GM10266 (cell line): ENCODE results near the gene TTLL10.
A peak's percentile ranks its signal among the peaks of the same experiment; 100 is the strongest.

Experiments used
- DNase-seq: peaks from one replicate; pipeline ENCODE4 v3.0.0; 2012; ENCODE audit errors: extremely low spot score
- CTCF ChIP-seq: IDR thresholded peaks from 2 replicates; pipeline ENCODE4 v1.5.1; 2012; ENCODE audit warnings: mild to moderate bottlenecking, low read depth; ENCODE audit not compliant: control insufficient read depth, insufficient read depth; ENCODE audit errors: missing control alignments

The TTLL10 gene

DNA sequence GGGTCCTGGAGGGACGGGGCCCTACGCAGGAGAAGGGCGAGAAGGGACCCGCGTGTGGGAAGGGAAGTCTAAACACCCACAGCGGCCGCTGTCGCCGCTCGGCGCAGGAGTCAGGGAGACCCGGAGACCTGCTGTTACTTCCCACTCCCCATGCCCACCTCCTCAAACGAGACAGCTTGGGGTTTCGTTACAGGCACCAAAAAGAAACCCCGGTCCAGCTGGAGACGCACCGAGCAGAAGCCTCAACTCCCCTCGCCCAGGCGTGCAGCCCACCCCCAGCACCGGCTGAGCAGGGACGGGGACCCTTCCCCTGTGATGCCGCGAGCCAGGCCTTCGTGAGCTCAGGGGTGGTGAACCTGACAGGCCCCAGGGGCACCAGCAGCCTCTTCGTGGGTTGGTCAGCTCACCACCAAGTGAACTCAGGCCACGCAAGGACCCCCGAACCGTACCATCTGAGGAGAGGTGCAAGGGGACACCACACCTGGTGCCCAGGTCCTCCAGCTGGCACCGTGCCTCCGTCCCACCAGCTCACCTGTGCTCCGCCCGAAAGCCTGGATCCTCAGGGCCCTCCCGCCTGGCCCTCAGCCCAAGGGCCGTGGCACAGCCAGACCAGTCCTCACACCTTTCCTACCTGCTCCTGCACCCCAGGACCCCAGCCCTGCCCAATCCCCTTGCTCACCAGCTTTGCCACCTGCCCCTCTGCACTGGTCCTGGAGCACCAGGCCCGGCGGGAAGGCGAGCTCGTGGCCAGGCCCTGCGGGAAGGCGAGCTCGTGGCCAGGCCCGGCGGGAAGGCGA is 53.1 kb downstream of the TTLL10 start:
- no peak for DNase-seq
- TF ChIP-seq CTCF: no peak

DNA sequence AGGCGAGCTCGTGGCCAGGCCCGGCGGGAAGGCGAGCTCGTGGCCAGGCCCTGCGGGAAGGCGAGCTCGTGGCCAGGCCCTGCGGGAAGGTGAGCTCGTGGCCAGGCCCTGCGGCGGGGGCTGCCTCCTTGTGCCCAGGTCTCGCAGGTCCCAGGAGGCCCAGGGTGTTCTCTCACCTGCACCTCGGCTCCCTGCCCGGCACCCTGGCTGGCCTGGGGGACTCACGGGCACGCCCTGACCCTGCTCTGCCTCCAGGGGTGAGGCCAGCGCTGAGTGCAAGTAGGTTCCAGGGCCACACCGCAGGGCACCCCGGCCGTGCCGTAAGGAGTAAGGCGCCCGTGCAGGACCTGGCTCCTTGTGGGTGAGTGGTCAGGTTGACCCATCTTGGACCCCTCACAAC is 53.7 kb downstream of the TTLL10 start:
- TF ChIP-seq CTCF: no peak
- DNase-seq: no peak

DNA sequence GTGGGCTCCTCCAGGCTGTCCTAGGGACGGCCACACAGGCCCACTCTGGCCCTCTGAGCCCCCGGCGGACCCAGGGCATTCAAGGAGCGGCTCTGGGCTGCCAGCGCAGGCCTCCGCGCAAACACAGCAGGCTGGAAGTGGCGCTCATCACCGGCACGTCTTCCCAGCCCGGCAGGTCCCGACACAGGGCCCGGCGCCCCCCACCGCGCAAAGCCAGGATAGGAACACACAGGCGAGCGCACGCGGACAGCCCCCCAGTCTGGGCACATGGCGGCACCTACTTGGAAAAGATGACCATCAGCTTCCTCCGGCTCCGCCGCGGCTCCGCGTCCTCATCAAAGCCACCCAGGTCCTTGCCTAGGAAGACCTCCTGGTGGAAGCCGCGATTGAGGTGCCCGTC is 54.5 kb downstream of the TTLL10 start:
- DNase-seq: no peak
- TF ChIP-seq CTCF: no peak

DNA sequence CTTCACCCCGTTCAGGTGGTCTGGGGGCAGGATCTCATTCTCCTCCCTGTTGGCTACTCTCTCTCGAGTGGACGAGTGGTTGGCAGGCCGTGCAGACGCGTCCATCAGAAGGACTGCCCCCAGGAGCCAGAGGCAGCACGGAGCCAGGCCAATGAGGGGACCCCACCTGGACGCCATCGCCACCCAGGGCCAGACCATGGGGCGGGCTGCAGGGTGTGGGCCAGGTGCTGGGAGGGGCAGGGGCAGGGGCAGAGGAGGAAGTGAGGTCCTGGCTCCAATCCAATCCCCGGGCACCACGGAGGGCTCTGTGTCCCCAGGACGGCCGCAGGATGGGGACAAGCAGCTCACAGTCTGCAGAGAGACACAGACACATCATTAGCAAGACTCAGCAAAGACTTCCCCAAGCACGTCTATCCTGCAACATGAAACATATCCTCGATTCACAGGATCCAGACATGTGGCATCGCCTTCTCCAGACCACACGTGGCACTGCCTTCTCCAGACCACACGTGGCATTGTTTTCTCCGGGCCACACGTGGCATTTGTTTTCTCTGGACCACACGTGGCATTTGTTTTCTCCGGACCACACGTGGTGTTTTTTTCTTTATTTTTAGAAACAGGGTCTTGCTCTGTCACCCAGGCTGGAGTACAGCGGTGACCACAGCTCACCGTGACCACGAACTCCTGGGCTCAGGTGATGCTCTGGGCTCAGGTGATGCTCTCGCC is 55.1 kb downstream of the TTLL10 start:
- DNase-seq: no peak
- TF ChIP-seq CTCF: no peak

GRCh38 chr1:1229770-1230169 is 56.1 kb downstream of the TTLL10 start:
- DNase-seq: no peak
- TF ChIP-seq CTCF: no peak

DNA sequence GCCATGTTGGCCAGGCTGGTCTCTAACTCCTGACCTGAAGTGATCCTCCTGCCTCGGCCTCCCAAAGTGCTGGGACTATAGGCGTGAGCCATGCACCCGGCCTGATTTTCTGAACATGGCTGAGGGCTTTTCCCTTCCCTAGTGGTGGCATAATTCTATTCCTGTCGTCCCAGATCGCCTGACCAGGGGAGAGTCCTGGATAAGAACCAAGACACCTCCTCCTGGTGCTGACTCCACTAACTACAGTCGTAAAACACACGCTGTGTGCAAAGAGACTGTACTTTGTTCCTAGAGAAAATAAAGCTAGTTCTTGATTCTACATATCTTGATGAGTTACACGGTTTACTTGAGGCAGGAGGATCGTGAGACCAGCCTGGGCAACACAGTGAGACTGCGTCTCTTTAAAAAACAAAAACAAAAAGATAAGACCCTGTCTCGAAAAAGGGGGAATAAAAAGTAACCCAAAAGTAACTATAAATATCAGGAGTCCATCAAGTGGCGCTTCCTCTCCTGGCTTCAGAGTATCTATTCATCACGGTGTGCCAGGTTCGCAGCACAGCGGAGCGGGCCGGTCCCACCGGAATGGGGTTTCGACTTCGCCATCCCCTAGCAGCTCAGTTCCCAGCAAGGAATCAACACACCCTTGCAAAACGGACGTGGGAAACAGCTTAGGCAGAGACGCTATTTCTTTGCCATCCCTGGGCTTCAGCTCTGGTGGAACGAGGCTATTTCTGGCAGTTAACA is 57.1 kb downstream of the TTLL10 start:
- DNase-seq: no peak
- peak; percentile 10 for TF ChIP-seq CTCF
